ENCODE measurements around the gene DNM1L.

Gene DNM1L

GRCh38 chr12:32651956-32652210, 27.2 kb upstream of the DNM1L start:
- no peaks in the 10 kb centered on the region for H3K79me2 ChIP-seq (ENCODE audit: insufficient read depth, low read length)
- no peak for TF ChIP-seq CTCF (conservative IDR thresholded peaks at IDR 0.05; ENCODE audit: low read length)
- TF ChIP-seq EZH2phosphoT487 (IDR thresholded peaks at IDR 0.05; ENCODE audit: borderline replicate concordance), result no peak
- H2AFZ ChIP-seq (ENCODE audit: low read length), result no peak overlapping the region
- H3K9ac ChIP-seq (ENCODE audit: low read depth, low read length, poor library complexity, severe bottlenecking), result no peak overlapping the region
- H3K9me2 ChIP-seq (replicated peaks; ENCODE audit: low read depth, low read length), result no peaks in the 10 kb centered on the region
- no peak overlapping the region for H3K4me3 ChIP-seq (ENCODE audit: low read length, poor library complexity, severe bottlenecking)
- 0 out of 2 replicates have a peak, but pooled peaks cover 5% of the 10 kb centered on the region for H3F3A ChIP-seq (ENCODE audit: low read depth)
- H3K4me2 ChIP-seq (ENCODE audit: low read depth, low read length, poor library complexity, severe bottlenecking), result peak overlapping the region; percentile 35
- no peaks in the 10 kb centered on the region for H4K20me1 ChIP-seq (ENCODE audit: insufficient read depth, low read length, poor library complexity, severe bottlenecking)
- H3K27me3 ChIP-seq (ENCODE audit: insufficient read depth, low read length, poor library complexity, severe bottlenecking), result no peaks in the 10 kb centered on the region
- H3K4me1 ChIP-seq (ENCODE audit: insufficient read depth, low read length, poor library complexity, severe bottlenecking), result peaks cover 13% of the 10 kb centered on the region
- no peaks in the 10 kb centered on the region for H3K9me3 ChIP-seq (ENCODE audit: insufficient read depth, low read depth, low read length)
- no peaks in the 10 kb centered on the region for H3K36me3 ChIP-seq (ENCODE audit: insufficient read depth, low read length)

- Histone ChIP-seq H3K27me3 (ENCODE audit: insufficient read depth, low read length, poor library complexity, severe bottlenecking) (no peaks in the 10 kb centered on the region), H3K9me3 (ENCODE audit: insufficient read depth, low read depth, low read length) (no peaks in the 10 kb centered on the region), H3K79me2 (ENCODE audit: insufficient read depth, low read length) (no peaks in the 10 kb centered on the region), H3K4me1 (ENCODE audit: insufficient read depth, low read length, poor library complexity, severe bottlenecking) (no peaks in the 10 kb centered on the region), H3K9me2 (replicated peaks; ENCODE audit: low read depth, low read length) (no peaks in the 10 kb centered on the region), H3K4me3 (ENCODE audit: low read length, poor library complexity, severe bottlenecking) (no peak overlapping the region), H3K4me2 (ENCODE audit: low read depth, low read length, poor library complexity, severe bottlenecking) (no peak overlapping the region), H3K9ac (ENCODE audit: low read depth, low read length, poor library complexity, severe bottlenecking) (no peak overlapping the region), H3K36me3 (ENCODE audit: insufficient read depth, low read length) (no peaks in the 10 kb centered on the region), H3F3A (ENCODE audit: low read depth) (no peaks in the 10 kb centered on the region), H4K20me1 (ENCODE audit: insufficient read depth, low read length, poor library complexity, severe bottlenecking) (no peaks in the 10 kb centered on the region), H2AFZ (ENCODE audit: low read length) (no peak overlapping the region)
- TF ChIP-seq EZH2phosphoT487 (IDR thresholded peaks at IDR 0.05; ENCODE audit: borderline replicate concordance), result no peak
- TF ChIP-seq CTCF (conservative IDR thresholded peaks at IDR 0.05; ENCODE audit: low read length), result no peak
Measured at GRCh38 chr12:32659908-32660440, 19.1 kb upstream of the DNM1L start.

GRCh38 chr12:32661706-32662105, 17.4 kb upstream of the DNM1L start:
- no peak overlapping the region for H3K9ac ChIP-seq (ENCODE audit: low read depth, low read length, poor library complexity, severe bottlenecking)
- H3K4me2 ChIP-seq (ENCODE audit: low read depth, low read length, poor library complexity, severe bottlenecking), result no peak overlapping the region
- no peaks in the 10 kb centered on the region for H3K4me1 ChIP-seq (ENCODE audit: insufficient read depth, low read length, poor library complexity, severe bottlenecking)
- H3K27me3 ChIP-seq (ENCODE audit: insufficient read depth, low read length, poor library complexity, severe bottlenecking), result no peaks in the 10 kb centered on the region
- no peak overlapping the region for H2AFZ ChIP-seq (ENCODE audit: low read length)
- no peaks in the 10 kb centered on the region for H3K9me2 ChIP-seq (replicated peaks; ENCODE audit: low read depth, low read length)
- H3K4me3 ChIP-seq (ENCODE audit: low read length, poor library complexity, severe bottlenecking), result no peak overlapping the region
- no peak for TF ChIP-seq EZH2phosphoT487 (IDR thresholded peaks at IDR 0.05; ENCODE audit: borderline replicate concordance)
- TF ChIP-seq CTCF (conservative IDR thresholded peaks at IDR 0.05; ENCODE audit: low read length), result no peak
- H3K9me3 ChIP-seq (ENCODE audit: insufficient read depth, low read depth, low read length), result no peaks in the 10 kb centered on the region
- H3K79me2 ChIP-seq (ENCODE audit: insufficient read depth, low read length), result no peaks in the 10 kb centered on the region
- H3F3A ChIP-seq (ENCODE audit: low read depth), result no peaks in the 10 kb centered on the region
- H4K20me1 ChIP-seq (ENCODE audit: insufficient read depth, low read length, poor library complexity, severe bottlenecking), result no peaks in the 10 kb centered on the region
- no peaks in the 10 kb centered on the region for H3K36me3 ChIP-seq (ENCODE audit: insufficient read depth, low read length)
